Measurements from ENCODE around the gene TPD52L2.
A peak's percentile ranks its signal among the peaks of the same experiment; 100 is the strongest.

Gene TPD52L2

GRCh38 chr20:63882257-63883200, 17.5 kb downstream of the TPD52L2 start:
- no peak for DNase-seq

- DNase-seq = no peak
Observed at GRCh38 chr20:63883201-63883593, 18.1 kb downstream of the TPD52L2 start.

- DNase-seq = no peak
Observed at GRCh38 chr20:63884506-63885263, 19.6 kb downstream of the TPD52L2 start.

- DNase-seq = no peak
Observed at GRCh38 chr20:63885264-63886053, 20.4 kb downstream of the TPD52L2 start.

GRCh38 chr20:63886054-63886419, 21.0 kb downstream of the TPD52L2 start:
- no peak for DNase-seq

- no peak for DNase-seq
Observed at GRCh38 chr20:63886921-63887320, 21.9 kb downstream of the TPD52L2 start.

GRCh38 chr20:63889241-63890200, 24.5 kb downstream of the TPD52L2 start:
- no peak for DNase-seq

GRCh38 chr20:63890201-63890576, 25.1 kb downstream of the TPD52L2 start:
- DNase-seq = no peak

- DNase-seq = no peak
Observed at GRCh38 chr20:63890616-63891015, 25.5 kb downstream of the TPD52L2 start.

GRCh38 chr20:63891061-63892002, 26.3 kb downstream of the TPD52L2 start:
- DNase-seq = no peak

- DNase-seq = no peak
Observed at GRCh38 chr20:63892402-63892801, 27.3 kb downstream of the TPD52L2 start.

- no peak for DNase-seq
Observed at GRCh38 chr20:63893999-63894357, 28.9 kb downstream of the TPD52L2 start.

GRCh38 chr20:63894358-63895201, 29.5 kb downstream of the TPD52L2 start, which contains the start of gene DNAJC5:
DNAJC5 (plus strand) TSS chr20:63895126; CDS start chr20:63928346, 33,220 bp downstream.
- DNase-seq = peak; percentile 91

GRCh38 chr20:63895202-63895951, 30.3 kb downstream of the TPD52L2 start:
- no peak for DNase-seq

- no peak for DNase-seq
Observed at GRCh38 chr20:63895952-63896263, 30.8 kb downstream of the TPD52L2 start.

GRCh38 chr20:63896264-63897105, 31.4 kb downstream of the TPD52L2 start:
- DNase-seq = no peak

- no peak for DNase-seq
Observed at GRCh38 chr20:63897978-63898561, 33.0 kb downstream of the TPD52L2 start.
